Airway epithelial cell (primary cell): Measurements from ENCODE around the gene ZNF892. TPM values are rescaled to one million over a fixed set of nuclear protein-coding genes. Genes with fewer than 3 reads are reported as not detected.

Source experiments
- total RNA-seq: library from RNA; depleted of rRNA; stranded (reverse); fragments of >200 nt; gene quantifications from 2 replicates; pipeline ENCODE4 v1.2.3, GENCODE V29; 2015

The ZNF892 gene
- 2.5 and 2.7 TPM in 2 replicates for total RNA-seq

DNA sequence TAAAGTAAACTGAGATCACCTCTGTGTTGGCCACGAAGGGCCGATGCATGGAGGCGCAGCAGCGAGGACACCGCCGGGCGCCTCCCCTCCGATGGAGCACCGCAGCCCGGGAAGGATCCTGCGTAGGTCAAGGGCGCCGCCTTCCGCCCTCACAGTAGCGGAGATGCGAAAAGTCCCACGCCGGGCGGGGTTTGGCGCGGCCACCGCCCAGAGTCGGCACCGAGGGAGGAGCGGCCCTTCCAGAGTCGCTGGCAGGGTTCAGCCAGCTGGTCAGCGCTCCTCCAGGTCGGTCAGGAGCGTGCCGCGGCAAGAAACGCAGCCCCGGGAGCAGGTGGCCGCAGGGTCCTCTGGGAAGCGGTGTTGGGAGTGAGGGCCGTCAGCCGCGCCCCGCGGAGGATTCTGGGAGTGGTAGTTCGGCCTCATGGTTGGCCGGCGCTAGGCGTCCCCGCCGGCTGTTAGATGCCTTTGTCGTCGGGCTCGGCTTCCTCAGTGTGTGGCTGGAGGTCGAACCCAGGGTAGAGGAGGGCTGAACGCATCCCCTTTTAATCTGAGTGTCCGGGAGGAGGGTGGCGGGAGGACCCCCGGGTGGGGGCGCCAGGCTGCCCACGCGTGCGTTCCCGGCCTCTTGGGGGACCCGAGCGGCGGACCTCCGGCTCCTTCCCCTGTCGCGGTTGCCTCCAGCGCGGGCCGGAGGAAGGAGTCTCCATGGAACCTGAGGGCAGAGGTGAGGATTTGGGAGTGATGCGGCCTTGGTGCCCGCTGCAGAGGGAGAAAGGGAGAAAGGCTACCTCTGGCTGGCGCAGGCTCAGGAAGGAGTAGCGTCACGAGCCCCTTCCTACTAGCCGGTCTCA, at the start of gene ZNF892:
Gene ZNF892 (plus strand): TSS at position 411 of the 851 bp plus-strand sequence. CDS start 295 bp downstream, at position 706.

DNA sequence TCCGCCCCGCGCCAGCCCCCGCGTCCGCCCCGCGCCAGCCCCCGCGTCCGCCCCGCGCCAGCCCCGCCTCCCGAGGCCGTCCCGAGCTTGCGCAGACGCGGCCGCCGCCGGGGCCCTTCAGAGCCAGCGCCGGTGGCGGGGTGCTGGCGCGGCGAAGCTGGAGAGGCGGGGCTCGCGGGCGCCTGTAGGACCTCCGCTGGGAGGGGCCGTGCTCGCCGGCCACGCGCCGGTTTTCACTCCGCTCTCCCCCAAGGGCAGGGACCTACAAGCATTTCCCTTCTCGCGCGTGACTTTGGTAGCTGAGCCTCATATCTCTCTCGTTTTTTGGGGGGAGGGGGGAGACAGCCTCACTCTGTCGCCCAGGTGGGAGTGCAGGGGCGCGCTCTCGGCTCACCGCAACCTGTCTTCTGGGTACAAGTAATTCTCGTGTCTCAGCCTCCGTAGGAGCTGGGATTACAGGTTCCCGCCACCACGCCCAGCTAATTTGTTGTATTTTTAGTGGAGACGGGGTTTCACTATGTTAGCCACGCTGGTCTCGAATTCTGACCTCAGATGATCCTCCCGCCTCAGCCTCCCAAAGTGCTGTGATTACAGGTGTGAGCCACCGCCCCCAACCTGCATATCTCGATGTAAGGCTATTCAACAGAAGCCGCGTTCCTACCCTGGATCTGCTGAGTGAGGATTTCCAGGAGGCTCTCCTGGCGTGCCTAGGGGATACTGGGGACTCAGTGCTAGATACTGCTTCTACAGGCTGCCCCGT, 47.5 kb upstream of the ZNF892 start, which contains the start of gene ZNF514:
Gene ZNF514 (minus strand): TSS at position 159 of the 760 bp plus-strand sequence. CDS start 6,595 bp downstream, outside the sequence.

GRCh38 chr2:95165371-95166064, 41.8 kb upstream of the ZNF892 start, which contains the start of gene ZNF2:
Gene ZNF2 (plus strand): TSS chr2:95165809. CDS start chr2:95176227, 10,418 bp downstream.

Other genes starting within 250 kb of the ZNF892 start
- gene MAL, start 181.8 kb upstream of the ZNF892 start, total RNA-seq, result 6.1 and 8.5 TPM in 2 replicates
- gene MRPS5, start 85.7 kb upstream of the ZNF892 start, total RNA-seq, result 41.9 and 44.2 TPM in 2 replicates
- gene ZNF514, start 47.7 kb upstream of the ZNF892 start, total RNA-seq, result 4.8 and 5.2 TPM in 2 replicates
- 2.8 and 5.8 TPM in 2 replicates for gene ZNF2, start 41.7 kb upstream of the ZNF892 start, total RNA-seq
- 36.2 and 53.7 TPM in 2 replicates for gene PROM2, start 66.9 kb downstream of the ZNF892 start, total RNA-seq
- gene KCNIP3, start 89.8 kb downstream of the ZNF892 start, total RNA-seq, result 0.23 and 0.99 TPM in 2 replicates
- gene FAHD2A, start 195.2 kb downstream of the ZNF892 start, total RNA-seq, result 18.8 and 20.9 TPM in 2 replicates